ENCODE results near the gene CGRRF1.

CGRRF1 gene

GRCh38 chr14:54565785-54566409 is 56.2 kb downstream of the CGRRF1 start:
- peak overlapping the region; percentile 61 for H2AFZ ChIP-seq (ENCODE audit: low read length, unreplicated experiment)
- peaks cover 17% of the 10 kb centered on the region for H3K4me1 ChIP-seq (ENCODE audit: control insufficient read depth, insufficient read depth, low read length, unreplicated experiment)
- peak overlapping the region; percentile 96 for H3K27ac ChIP-seq (ENCODE audit: low read depth, low read length)

DNA sequence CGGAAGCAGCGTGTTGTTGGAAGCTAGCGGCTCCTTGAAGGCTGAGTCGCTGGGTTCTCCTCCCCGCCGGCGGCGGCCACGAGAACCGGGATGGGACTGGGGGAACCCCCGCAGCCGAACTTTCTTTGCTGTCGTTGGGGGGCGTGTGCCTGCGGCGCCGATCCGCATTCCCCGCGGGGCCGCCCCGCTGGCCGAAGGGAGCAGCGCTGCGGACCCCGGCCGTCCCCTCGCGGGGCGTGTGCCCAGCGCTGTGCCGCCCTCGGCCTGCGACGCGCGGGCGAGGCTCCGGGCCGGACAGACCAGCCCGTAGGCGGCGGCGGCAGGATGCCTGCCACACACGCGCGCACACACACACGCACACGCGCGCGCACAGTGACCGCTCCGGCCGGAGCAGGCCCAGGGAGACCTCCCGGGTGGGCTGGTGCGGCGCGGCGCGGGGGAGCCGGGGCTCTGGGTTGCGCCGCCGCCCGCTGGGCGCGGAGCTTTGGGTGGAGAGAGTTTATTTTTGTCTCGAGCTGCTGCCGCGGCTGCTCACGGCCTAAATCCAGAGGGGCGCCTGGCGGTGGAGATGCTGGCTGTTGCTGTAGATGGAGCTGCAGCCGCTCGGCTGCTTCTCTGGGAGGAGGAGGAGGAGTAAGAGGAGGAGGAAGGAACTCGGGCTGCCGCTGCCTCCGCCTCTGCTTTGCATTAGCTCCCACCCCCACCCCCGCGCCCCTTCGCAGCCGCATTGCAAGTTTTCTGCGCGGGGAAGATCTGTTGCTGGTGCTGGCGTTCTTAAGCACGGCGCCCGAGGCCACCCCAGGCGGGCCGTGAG is 56.9 kb downstream of the CGRRF1 start, which contains the start of gene SAMD4A:
TSS of gene SAMD4A (plus strand) at position 719 of the 814 bp plus-strand sequence. CDS start 789 bp downstream, outside the sequence.
- H3K27me3 ChIP-seq (ENCODE audit: insufficient read depth, low read length) = no peaks in the 10 kb centered on the region
- peak within 1 kb of the TSS; percentile 86 for H3K4me3 ChIP-seq (ENCODE audit: low read depth, low read length)
- peak within 1 kb of the TSS; percentile 96 for H3K27ac ChIP-seq (ENCODE audit: low read depth, low read length)
- H3K79me2 ChIP-seq (ENCODE audit: control insufficient read depth, insufficient read depth, low read length, unreplicated experiment) = peaks cover 42% of the 10 kb centered on the region
- peaks cover 25% of the 10 kb centered on the region for H3K4me1 ChIP-seq (ENCODE audit: control insufficient read depth, insufficient read depth, low read length, unreplicated experiment)
- peak within 1 kb of the TSS; percentile 21 for H2AFZ ChIP-seq (ENCODE audit: low read length, unreplicated experiment)
- no peaks in the 10 kb centered on the region for H3K36me3 ChIP-seq (ENCODE audit: insufficient read depth, low read length)

More at GRCh38 chr14:54565785-54566409, 56.2 kb downstream of the CGRRF1 start:
- H3K36me3 ChIP-seq (ENCODE audit: insufficient read depth, low read length) = no peaks in the 10 kb centered on the region
- peak overlapping the region; percentile 86 for H3K4me3 ChIP-seq (ENCODE audit: low read depth, low read length)
- H3K27me3 ChIP-seq (ENCODE audit: insufficient read depth, low read length) = no peaks in the 10 kb centered on the region
- peaks cover 35% of the 10 kb centered on the region for H3K79me2 ChIP-seq (ENCODE audit: control insufficient read depth, insufficient read depth, low read length, unreplicated experiment)

GRCh38 chr14:54567224-54567638 is 57.5 kb downstream of the CGRRF1 start:
- Histone ChIP-seq H3K36me3 (ENCODE audit: insufficient read depth, low read length) (peaks cover 5% of the 10 kb centered on the region), H3K27ac (ENCODE audit: low read depth, low read length) (peak overlapping the region; percentile 96), H2AFZ (ENCODE audit: low read length, unreplicated experiment) (no peak overlapping the region), H3K79me2 (ENCODE audit: control insufficient read depth, insufficient read depth, low read length, unreplicated experiment) (peaks cover 48% of the 10 kb centered on the region), H3K4me1 (ENCODE audit: control insufficient read depth, insufficient read depth, low read length, unreplicated experiment) (peaks cover 31% of the 10 kb centered on the region), H3K4me3 (ENCODE audit: low read depth, low read length) (peak overlapping the region; percentile 86), H3K27me3 (ENCODE audit: insufficient read depth, low read length) (no peaks in the 10 kb centered on the region)

- no peaks in the 10 kb centered on the region for H3K27me3 ChIP-seq (ENCODE audit: insufficient read depth, low read length)
- H3K79me2 ChIP-seq (ENCODE audit: control insufficient read depth, insufficient read depth, low read length, unreplicated experiment) = peaks cover 54% of the 10 kb centered on the region
- H3K4me1 ChIP-seq (ENCODE audit: control insufficient read depth, insufficient read depth, low read length, unreplicated experiment) = peaks cover 31% of the 10 kb centered on the region
- H3K36me3 ChIP-seq (ENCODE audit: insufficient read depth, low read length) = peaks cover 10% of the 10 kb centered on the region
- no peak overlapping the region for H2AFZ ChIP-seq (ENCODE audit: low read length, unreplicated experiment)
- H3K4me3 ChIP-seq (ENCODE audit: low read depth, low read length) = peak overlapping the region; percentile 86
- peak overlapping the region; percentile 96 for H3K27ac ChIP-seq (ENCODE audit: low read depth, low read length)
Measured at GRCh38 chr14:54567639-54568561, 58.2 kb downstream of the CGRRF1 start.

DNA sequence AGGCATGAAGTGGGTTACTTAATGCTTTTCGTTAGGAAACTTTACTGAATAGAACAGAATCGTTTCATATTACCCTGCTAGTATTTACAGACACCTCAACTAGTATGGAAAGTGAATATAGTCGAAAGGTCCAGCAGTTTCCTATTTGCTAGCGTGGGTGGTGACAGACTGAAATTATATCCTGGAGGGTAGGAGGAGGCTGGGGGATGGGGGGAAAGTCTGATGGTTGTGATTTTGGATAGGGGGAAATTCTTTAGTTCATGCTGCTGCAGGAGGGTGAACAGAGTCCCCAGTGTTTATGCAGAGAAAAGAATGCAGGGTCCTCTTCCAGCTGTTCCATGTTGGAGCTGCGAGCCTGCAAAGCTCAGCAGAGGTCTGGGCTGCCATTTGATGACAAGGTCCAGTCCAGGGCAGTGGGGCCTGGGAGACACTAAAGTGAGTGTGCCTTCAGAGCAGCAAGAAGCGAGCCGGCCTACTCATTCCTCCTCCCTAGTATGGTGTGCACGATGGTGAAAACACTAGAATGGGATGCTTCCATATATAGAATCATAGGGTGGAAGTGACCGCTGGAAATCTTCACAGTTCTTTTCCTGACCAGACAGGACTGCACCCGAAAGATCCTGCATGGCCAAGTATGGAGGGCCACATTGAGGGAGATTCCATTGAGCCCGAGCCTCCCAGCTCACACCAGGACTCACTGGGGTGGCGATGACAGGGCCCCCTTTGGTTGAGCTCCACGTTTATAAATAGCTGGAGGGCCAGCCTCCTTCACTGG is 59.3 kb downstream of the CGRRF1 start:
- Histone ChIP-seq H3K4me3 (ENCODE audit: low read depth, low read length) (peak overlapping the region; percentile 86), H3K27me3 (ENCODE audit: insufficient read depth, low read length) (no peaks in the 10 kb centered on the region), H3K4me1 (ENCODE audit: control insufficient read depth, insufficient read depth, low read length, unreplicated experiment) (peaks cover 31% of the 10 kb centered on the region), H3K36me3 (ENCODE audit: insufficient read depth, low read length) (peaks cover 18% of the 10 kb centered on the region), H2AFZ (ENCODE audit: low read length, unreplicated experiment) (no peak overlapping the region), H3K27ac (ENCODE audit: low read depth, low read length) (peak overlapping the region; percentile 96), H3K79me2 (ENCODE audit: control insufficient read depth, insufficient read depth, low read length, unreplicated experiment) (peaks cover 65% of the 10 kb centered on the region)

- Histone ChIP-seq H3K79me2 (ENCODE audit: control insufficient read depth, insufficient read depth, low read length, unreplicated experiment) (peaks cover 76% of the 10 kb centered on the region), H2AFZ (ENCODE audit: low read length, unreplicated experiment) (no peak overlapping the region), H3K36me3 (ENCODE audit: insufficient read depth, low read length) (peaks cover 20% of the 10 kb centered on the region), H3K27me3 (ENCODE audit: insufficient read depth, low read length) (no peaks in the 10 kb centered on the region), H3K4me1 (ENCODE audit: control insufficient read depth, insufficient read depth, low read length, unreplicated experiment) (peaks cover 31% of the 10 kb centered on the region), H3K4me3 (ENCODE audit: low read depth, low read length) (peak overlapping the region; percentile 86), H3K27ac (ENCODE audit: low read depth, low read length) (peak overlapping the region; percentile 96)
Measured at GRCh38 chr14:54570047-54570446, 60.3 kb downstream of the CGRRF1 start.

GRCh38 chr14:54570631-54571415 is 61.1 kb downstream of the CGRRF1 start:
- peaks cover 83% of the 10 kb centered on the region for H3K79me2 ChIP-seq (ENCODE audit: control insufficient read depth, insufficient read depth, low read length, unreplicated experiment)
- H3K4me1 ChIP-seq (ENCODE audit: control insufficient read depth, insufficient read depth, low read length, unreplicated experiment) = peaks cover 31% of the 10 kb centered on the region
- no peaks in the 10 kb centered on the region for H3K27me3 ChIP-seq (ENCODE audit: insufficient read depth, low read length)
- peak overlapping the region; percentile 96 for H3K27ac ChIP-seq (ENCODE audit: low read depth, low read length)
- peak overlapping the region; percentile 86 for H3K4me3 ChIP-seq (ENCODE audit: low read depth, low read length)
- peaks cover 20% of the 10 kb centered on the region for H3K36me3 ChIP-seq (ENCODE audit: insufficient read depth, low read length)
- no peak overlapping the region for H2AFZ ChIP-seq (ENCODE audit: low read length, unreplicated experiment)

GRCh38 chr14:54572316-54572715 is 62.6 kb downstream of the CGRRF1 start:
- no peak overlapping the region for H3K4me3 ChIP-seq (ENCODE audit: low read depth, low read length)

DNA sequence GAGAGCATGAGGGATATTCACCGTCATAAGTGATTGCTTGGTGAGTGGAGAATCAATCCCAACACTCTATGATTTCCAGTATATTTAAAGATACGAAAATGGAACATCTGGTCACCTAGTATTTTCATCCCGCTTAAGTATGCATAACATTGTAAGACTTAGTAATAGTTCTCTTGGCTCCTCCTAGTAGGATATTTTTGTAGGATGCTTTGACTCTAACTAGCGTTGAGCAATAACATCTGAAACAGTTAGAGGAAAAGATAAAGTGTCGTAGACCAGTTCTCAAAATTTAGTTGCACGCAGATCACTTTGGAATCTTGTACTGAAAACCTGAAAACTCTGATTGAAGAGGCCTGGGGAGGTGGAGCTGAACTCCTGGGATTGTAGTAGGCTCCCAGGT is 64.8 kb downstream of the CGRRF1 start:
- Histone ChIP-seq H3K79me2 (ENCODE audit: control insufficient read depth, insufficient read depth, low read length, unreplicated experiment) (peaks cover 88% of the 10 kb centered on the region), H3K27ac (ENCODE audit: low read depth, low read length) (no peak overlapping the region), H3K36me3 (ENCODE audit: insufficient read depth, low read length) (peaks cover 20% of the 10 kb centered on the region), H2AFZ (ENCODE audit: low read length, unreplicated experiment) (no peak overlapping the region), H3K27me3 (ENCODE audit: insufficient read depth, low read length) (no peaks in the 10 kb centered on the region), H3K4me1 (ENCODE audit: control insufficient read depth, insufficient read depth, low read length, unreplicated experiment) (peaks cover 36% of the 10 kb centered on the region), H3K4me3 (ENCODE audit: low read depth, low read length) (no peak overlapping the region)

More at GRCh38 chr14:54572316-54572715, 62.6 kb downstream of the CGRRF1 start:
- Histone ChIP-seq H3K27ac (ENCODE audit: low read depth, low read length) (peak overlapping the region; percentile 96; the same call in 1 of the 2 replicates), H3K79me2 (ENCODE audit: control insufficient read depth, insufficient read depth, low read length, unreplicated experiment) (peaks cover 92% of the 10 kb centered on the region), H3K4me1 (ENCODE audit: control insufficient read depth, insufficient read depth, low read length, unreplicated experiment) (peaks cover 31% of the 10 kb centered on the region), H2AFZ (ENCODE audit: low read length, unreplicated experiment) (no peak overlapping the region), H3K27me3 (ENCODE audit: insufficient read depth, low read length) (no peaks in the 10 kb centered on the region), H3K36me3 (ENCODE audit: insufficient read depth, low read length) (peaks cover 20% of the 10 kb centered on the region)
